DND-41 (cell line): ENCODE results near the gene GNAZ.

Source experiments
- ATAC-seq: fragments of 200-7000 bp; cut with Tn5 transposase; 3 replicates; pipeline ENCODE4 v1.9.1; 2021; ENCODE audit warnings: low read depth; ENCODE audit not compliant: insufficient read depth
- DNase-seq: peaks from one replicate; pipeline ENCODE4 v3.0.0-alpha.2; 2020
- H2AFZ ChIP-seq: 2 replicates; pipeline ENCODE4 v1.6.0; 2012; ENCODE audit warnings: low read depth, low read length
- H3K27ac ChIP-seq: 2 replicates; pipeline ENCODE4 v1.5.1; 2012; ENCODE audit warnings: low read length, inconsistent platforms
- H3K27me3 ChIP-seq: fragments of 200-600 bp; sonication (generic); 2 replicates; pipeline ENCODE4 v1.6.0; 2012; ENCODE audit warnings: low read length, mild to moderate bottlenecking, inconsistent platforms; ENCODE audit not compliant: insufficient read depth, poor library complexity
- H3K36me3 ChIP-seq: 2 replicates; pipeline ENCODE4 v1.5.1; 2012; ENCODE audit warnings: low read length, inconsistent platforms; ENCODE audit not compliant: insufficient read depth
- H3K4me1 ChIP-seq: 2 replicates; pipeline ENCODE4 v1.5.1; 2012; ENCODE audit warnings: mild to moderate bottlenecking, low read length; ENCODE audit not compliant: insufficient read depth
- H3K4me2 ChIP-seq: 2 replicates; pipeline ENCODE4 v1.6.0; 2012; ENCODE audit warnings: mild to moderate bottlenecking, moderate library complexity, low read length, inconsistent platforms; ENCODE audit not compliant: insufficient read depth
- H3K4me3 ChIP-seq, 2 experiments: fragments of 200-600 bp in 1 of 2; shearing (Covaris generic) in 1 of 2; 2 replicates each; pipeline ENCODE4 v1.5.1; 2012 to 2016; ENCODE audit warnings: inconsistent platforms in 2 of 2, low read length in 2 of 2, mild to moderate bottlenecking in 2 of 2, low read depth in 1 of 2, moderate library complexity in 1 of 2
- H3K79me2 ChIP-seq: 2 replicates; pipeline ENCODE4 v1.6.0; 2012; ENCODE audit warnings: low read length, inconsistent platforms; ENCODE audit not compliant: insufficient read depth
- H3K9ac ChIP-seq: 2 replicates; pipeline ENCODE4 v1.6.0; 2012; ENCODE audit warnings: low read depth, mild to moderate bottlenecking, inconsistent platforms, low read length, moderate library complexity
- H3K9me3 ChIP-seq: 2 replicates; pipeline ENCODE4 v1.5.1; 2012; ENCODE audit warnings: low read length, moderate library complexity, mild to moderate bottlenecking, inconsistent platforms; ENCODE audit not compliant: insufficient read depth, severe bottlenecking
- H4K20me1 ChIP-seq: 2 replicates; pipeline ENCODE4 v1.6.0; 2012; ENCODE audit warnings: low read length; ENCODE audit not compliant: insufficient read depth
- CTCF ChIP-seq: IDR thresholded peaks from 2 replicates; pipeline ENCODE4 v1.5.1; 2012; ENCODE audit warnings: borderline replicate concordance, low read length, moderate library complexity, mild to moderate bottlenecking; ENCODE audit not compliant: poor library complexity, severe bottlenecking; ENCODE audit errors: extremely low read depth
- EZH2 ChIP-seq: IDR thresholded peaks from 3 replicates; pipeline ENCODE4 v1.6.1; 2012; ENCODE audit warnings: borderline replicate concordance, low read depth, mild to moderate bottlenecking, moderate library complexity, low read length, inconsistent platforms; ENCODE audit not compliant: severe bottlenecking

GNAZ gene

GRCh38 chr22:23166042-23166831, 95.9 kb downstream of the GNAZ start:
- TF ChIP-seq EZH2 (no peak), CTCF (no peak)
- Histone ChIP-seq H2AFZ (no peak overlapping the region), H3K79me2 (no peaks in the 10 kb centered on the region), H3K9ac (no peak overlapping the region), H3K4me3 (no peak overlapping the region), H3K9me3 (no peaks in the 10 kb centered on the region), H3K4me2 (no peak overlapping the region), H3K27ac (no peak overlapping the region), H3K27me3 (no peaks in the 10 kb centered on the region), H4K20me1 (peaks cover 4% of the 10 kb centered on the region; the same call in 1 of the 2 replicates), H3K4me1 (no peaks in the 10 kb centered on the region), H3K36me3 (no peaks in the 10 kb centered on the region)
- no peak for ATAC-seq
- DNase-seq = no peak

GRCh38 chr22:23166841-23167616, 96.7 kb downstream of the GNAZ start:
- DNase-seq (no peak), ATAC-seq (no peak)
- Histone ChIP-seq H3K4me2 (no peak overlapping the region), H3K27me3 (no peaks in the 10 kb centered on the region), H3K27ac (no peak overlapping the region), H2AFZ (no peak overlapping the region), H3K79me2 (no peaks in the 10 kb centered on the region), H3K4me3 (no peak overlapping the region), H3K4me1 (no peaks in the 10 kb centered on the region), H3K36me3 (no peaks in the 10 kb centered on the region), H3K9ac (no peak overlapping the region), H3K9me3 (no peaks in the 10 kb centered on the region), H4K20me1 (peaks cover 4% of the 10 kb centered on the region; the same call in 1 of the 2 replicates)
- TF ChIP-seq CTCF (no peak), EZH2 (no peak)

- H3K9ac ChIP-seq = no peak overlapping the region
- no peak for TF ChIP-seq EZH2
- TF ChIP-seq CTCF = no peak
- no peaks in the 10 kb centered on the region for H3K4me1 ChIP-seq
- H3K27me3 ChIP-seq = no peaks in the 10 kb centered on the region
- H3K4me2 ChIP-seq = no peak overlapping the region
- no peaks in the 10 kb centered on the region for H3K36me3 ChIP-seq
- DNase-seq = no peak
- no peaks in the 10 kb centered on the region for H3K79me2 ChIP-seq
- no peaks in the 10 kb centered on the region for H3K9me3 ChIP-seq
- no peak overlapping the region for H3K4me3 ChIP-seq
- peaks cover 4% of the 10 kb centered on the region; the same call in 1 of the 2 replicates for H4K20me1 ChIP-seq
- H3K27ac ChIP-seq = no peak overlapping the region
- H2AFZ ChIP-seq = no peak overlapping the region
- no peak for ATAC-seq
Measured at GRCh38 chr22:23168391-23169042, 98.2 kb downstream of the GNAZ start.
